Measurements from ENCODE around the gene CYP19A1. TPM values are rescaled to one million over a fixed set of nuclear protein-coding genes. Genes with fewer than 3 reads are reported as not detected.

Gene CYP19A1
- total and polyA plus RNA-seq, 2 of the 8 experiments (the other 6 are each of a cell fraction or from before 2014, with no cell fraction given) = not detected

GRCh38 chr15:51168700-51169099, 169.7 kb downstream of the CYP19A1 start:
- H3K79me2 ChIP-seq (ENCODE audit: control insufficient read depth in 1 of 2, insufficient read depth in 2 of 2, low read length in 2 of 2) = no peaks in the 10 kb centered on the region
- no peak overlapping the region for H4K91ac ChIP-seq (replicated peaks; ENCODE audit: insufficient read length, low read length)
- H3K27me3 ChIP-seq (replicated peaks in 1 of 4; ENCODE audit: control insufficient read depth in 3 of 4, extremely low read depth in 1 of 4, insufficient read depth in 3 of 4, low read length in 3 of 4) = no peaks in the 10 kb centered on the region
- H3K23me2 ChIP-seq (ENCODE audit: low read depth, low read length) = no peaks in the 10 kb centered on the region
- H3K14ac ChIP-seq (ENCODE audit: insufficient read length) = no peak overlapping the region
- CTCF ChIA-PET (ENCODE audit: partially characterized antibody) = no interaction called here
- no peak overlapping the region for H2BK120ac ChIP-seq (replicated peaks; ENCODE audit: low read depth, low read length)
- no peak overlapping the region for H3K56ac ChIP-seq (replicated peaks; ENCODE audit: insufficient read length, low read depth, low read length)
- no peak overlapping the region for H2BK12ac ChIP-seq (ENCODE audit: low read depth, low read length)
- H2BK15ac ChIP-seq (ENCODE audit: low read length) = no peak overlapping the region
- H3K4me3 ChIP-seq (ENCODE audit: extremely low read depth in 1 of 4, insufficient read depth in 2 of 4, low read depth in 3 of 4, low read length in 4 of 4) = no peak overlapping the region
- no peak overlapping the region for H4K5ac ChIP-seq (ENCODE audit: insufficient read length, low read depth, low read length)
- no peak overlapping the region for H3K27ac ChIP-seq (ENCODE audit: low read depth, low read length)
- no peak for DNase-seq (ENCODE audit: low read depth in 1 of 2, low spot score in 2 of 2)
- POLR2A ChIA-PET (ENCODE audit: partially characterized antibody) = no interaction called here
- FAIRE-seq = no peak
- no peaks in the 10 kb centered on the region for H3K36me3 ChIP-seq (ENCODE audit: control insufficient read depth in 2 of 4, insufficient read depth in 4 of 4, low read length in 3 of 4)
- TF ChIP-seq SP1 (IDR thresholded peaks at IDR 0.05; ENCODE audit: low read depth, low read length) = no peak
- TF ChIP-seq KDM5A (IDR thresholded peaks at IDR 0.05; ENCODE audit: low read length) = no peak
- no peak for TF ChIP-seq JUN (IDR thresholded peaks at IDR 0.05; ENCODE audit: low read depth, low read length)
- TF ChIP-seq ASH2L (IDR thresholded peaks at IDR 0.05; ENCODE audit: low read length) = no peak
- TF ChIP-seq BRCA1 (IDR thresholded peaks at IDR 0.05; ENCODE audit: low read depth, low read length) = no peak
- no peak for TF ChIP-seq JUND (IDR thresholded peaks at IDR 0.05; ENCODE audit: low read length)
- no peak for TF ChIP-seq NRF1 (IDR thresholded peaks at IDR 0.05; ENCODE audit: low read depth, low read length)
- TF ChIP-seq CTBP2 (IDR thresholded peaks at IDR 0.05; ENCODE audit: borderline replicate concordance, insufficient read depth, insufficient read length, low read length) = no peak
- no peak for TF ChIP-seq BCL11A (IDR thresholded peaks at IDR 0.05; ENCODE audit: low read depth in 2 of 2, low read length in 2 of 2)
- no peak for TF ChIP-seq CHD1 (IDR thresholded peaks at IDR 0.05; ENCODE audit: low read depth, low read length)
- no peak for TF ChIP-seq KDM4A (IDR thresholded peaks at IDR 0.05; ENCODE audit: low read depth, low read length, severe bottlenecking)
- no peak for TF ChIP-seq RBBP5 (IDR thresholded peaks at IDR 0.05; ENCODE audit: borderline replicate concordance, low read depth, low read length)
- no peaks in the 10 kb centered on the region for H4K20me1 ChIP-seq (replicated peaks in 1 of 2; ENCODE audit: control insufficient read depth in 1 of 2, insufficient read depth in 2 of 2, low read length in 2 of 2)
- H2BK5ac ChIP-seq (ENCODE audit: low read depth, low read length) = no peak overlapping the region
- no peak overlapping the region for H2AFZ ChIP-seq (ENCODE audit: low read length)
- H3K23ac ChIP-seq (ENCODE audit: insufficient read length) = no peak overlapping the region
- H3K18ac ChIP-seq (ENCODE audit: extremely low read depth, low read length) = no peak overlapping the region
- H4K8ac ChIP-seq (ENCODE audit: extremely low read depth, insufficient read depth, low read length) = no peak overlapping the region
- no peaks in the 10 kb centered on the region for H3K79me1 ChIP-seq (ENCODE audit: low read depth, low read length)
- H3K9me3 ChIP-seq (ENCODE audit: insufficient read depth in 2 of 2, low read depth in 1 of 2, low read length in 1 of 2) = no peaks in the 10 kb centered on the region
- no peak overlapping the region for H3K4me2 ChIP-seq (ENCODE audit: insufficient read depth in 1 of 2, low read depth in 2 of 2, low read length in 2 of 2)
- H3K4me1 ChIP-seq (replicated peaks in 1 of 4; ENCODE audit: control insufficient read depth in 3 of 4, insufficient read depth in 4 of 4, low read length in 3 of 4) = peaks cover 0 to 1% (median 0%) of the 10 kb centered on the region in 4 experiments; a peak in 2 of 7 replicates
- no peak overlapping the region for H3K4ac ChIP-seq (replicated peaks; ENCODE audit: insufficient read length, low read depth, low read length)
- H2BK20ac ChIP-seq (ENCODE audit: low read length) = no peak overlapping the region
- H2AK5ac ChIP-seq (ENCODE audit: low read depth, low read length) = no peak overlapping the region
- H3K9ac ChIP-seq (replicated peaks in 1 of 4; ENCODE audit: extremely low read depth in 1 of 4, low read depth in 3 of 4, low read length in 3 of 4) = no peak overlapping the region
